IPS-NIHi11 (cell line): ENCODE results near the gene DAZL.

Experiments
- DNase-seq: peaks from one replicate; pipeline ENCODE4 v3.0.0; 2012; ENCODE audit warnings: mixed read lengths, low spot score

DAZL gene

DNA sequence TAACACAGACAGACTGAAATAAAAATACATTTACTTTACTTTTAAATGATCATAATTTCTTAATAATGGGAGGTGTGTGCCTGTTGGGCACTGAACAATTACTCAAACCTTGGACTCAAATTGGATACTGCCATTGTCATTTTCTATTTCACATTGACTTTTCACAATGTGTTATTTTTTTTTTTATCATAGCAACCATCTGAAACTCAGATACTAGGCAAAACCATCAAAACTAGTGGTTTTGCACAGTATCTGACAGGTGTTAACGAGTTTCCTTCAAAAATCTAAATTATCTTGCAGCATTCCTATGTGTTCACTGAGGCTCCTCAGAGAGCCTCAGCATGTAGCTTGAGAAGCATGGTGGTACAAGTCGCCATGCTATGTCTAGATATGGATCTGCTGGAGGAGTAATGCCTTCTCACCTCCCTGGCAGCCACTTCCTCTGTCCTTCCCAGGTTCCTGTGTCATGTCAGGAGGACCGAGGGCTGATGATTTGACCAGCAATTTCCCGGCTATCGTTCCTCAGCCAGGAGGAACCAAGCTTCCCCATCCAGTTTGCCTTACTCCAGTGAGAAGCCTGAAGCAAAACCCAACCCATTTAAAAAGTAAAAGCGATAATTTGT, 61.9 kb downstream of the DAZL start:
- no peak for DNase-seq

DNA sequence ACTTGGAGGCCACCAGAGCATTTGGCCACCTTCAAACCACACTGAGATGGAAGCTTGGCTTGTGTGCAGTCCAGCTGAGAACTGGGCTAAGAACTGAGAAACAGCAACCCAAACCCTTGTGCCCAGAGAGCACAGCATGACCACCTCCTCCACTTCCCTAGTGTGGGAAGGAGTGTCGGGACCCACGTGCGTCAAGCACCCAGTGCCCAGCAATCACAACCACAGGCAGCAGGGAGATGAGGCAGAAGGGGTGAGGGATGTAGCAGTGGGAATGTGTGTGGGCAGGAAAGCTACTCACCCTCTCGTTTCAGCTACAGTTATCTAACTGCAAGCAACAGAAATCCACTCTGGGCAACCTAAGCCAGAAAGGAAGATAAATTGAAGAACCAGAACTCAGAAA, 66.7 kb downstream of the DAZL start:
- no peak for DNase-seq

DNA sequence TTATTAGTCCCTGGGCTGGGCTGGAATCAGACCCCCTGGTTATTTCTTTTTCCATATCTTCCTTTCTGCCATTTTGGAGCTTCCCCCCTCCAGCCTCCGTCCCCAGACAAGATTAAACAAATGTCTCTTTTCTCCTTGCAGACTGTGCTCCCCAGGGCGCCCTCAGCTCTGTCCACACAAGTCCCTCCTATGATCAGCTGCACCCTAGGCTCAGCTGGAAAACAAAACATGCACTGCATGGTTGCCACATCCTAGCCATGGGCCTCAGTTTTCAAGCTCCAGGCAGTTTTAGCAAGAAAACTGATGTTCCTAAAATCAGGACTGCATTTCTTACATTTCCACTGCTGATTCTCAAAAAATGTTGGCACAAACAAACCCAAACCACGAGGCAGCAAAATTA, 68.2 kb downstream of the DAZL start:
- no peak for DNase-seq
